Panc1 (cell line): Measurements from ENCODE around the gene MYO7A. TPM values are rescaled to one million over a fixed set of nuclear protein-coding genes. Genes with fewer than 3 reads are reported as not detected.
"Not testable (repeated sequence)": the region's sequence is repeated elsewhere in the genome, so short reads cannot be mapped to it uniquely, and the experiment has no call there.

Source experiments
- ATAC-seq: fragments of 200-7000 bp; cut with Tn5 transposase; 2 replicates; pipeline ENCODE4 v1.9.1; 2020; ENCODE audit warnings: mild to moderate bottlenecking, moderate library complexity
- BruUV-seq: library from RNA; stranded (reverse); fragments of 400-500 nt; replicated peaks from 2 replicates; lab custom pipeline; 2021; lab: Mats Ljungman, UMichigan
- CTCF ChIA-PET: fragments of 300-600 bp; sonication (Branson Sonifier 250); formaldehyde crosslinking; loops from one replicate; lab custom pipeline; 2022; ENCODE audit warnings: antibody characterized with exemption; lab: Charles Lee
- POLR2A ChIA-PET: fragments of 300-600 bp; sonication (Branson Sonifier 250); formaldehyde crosslinking; loops from one replicate; lab custom pipeline; 2022; ENCODE audit warnings: antibody characterized with exemption; lab: Charles Lee
- DNase-seq: peaks from one replicate; pipeline ENCODE4 v3.0.0-alpha.2; 2010; ENCODE audit warnings: low read depth, low spot score
- H3K27ac ChIP-seq: 2 replicates; pipeline ENCODE4 v1.5.1; 2011; ENCODE audit warnings: mild to moderate bottlenecking, low read length, inconsistent platforms
- H3K27me3 ChIP-seq: fragments of 200-500 bp; sonication (Bioruptor generic); 2 replicates; pipeline ENCODE4 v1.6.0; 2014; ENCODE audit warnings: low read length, inconsistent platforms; ENCODE audit not compliant: control insufficient read depth, insufficient read depth
- H3K36me3 ChIP-seq: fragments of 200-500 bp; sonication (Bioruptor generic); 2 replicates; pipeline ENCODE4 v1.5.1; 2014; ENCODE audit warnings: inconsistent platforms, mild to moderate bottlenecking, low read length, moderate library complexity; ENCODE audit not compliant: control insufficient read depth, insufficient read depth
- H3K4me1 ChIP-seq: 2 replicates; pipeline ENCODE4 v1.5.1; 2011; ENCODE audit warnings: inconsistent platforms, mild to moderate bottlenecking, low read length, moderate library complexity; ENCODE audit not compliant: control insufficient read depth, insufficient read depth
- H3K4me3 ChIP-seq, 2 experiments: 2 replicates each; pipeline ENCODE4 v1.5.1; 2011 to 2012; ENCODE audit warnings: low read depth in 2 of 2, low read length in 2 of 2, mild to moderate bottlenecking in 2 of 2, inconsistent platforms in 1 of 2, moderate library complexity in 1 of 2
- H3K9me3 ChIP-seq: fragments of 200-500 bp; sonication (Bioruptor generic); 2 replicates; pipeline ENCODE4 v1.5.1; 2014; ENCODE audit warnings: low read depth, mild to moderate bottlenecking, inconsistent platforms, low read length, moderate library complexity; ENCODE audit not compliant: control insufficient read depth, insufficient read depth
- CTCF ChIP-seq: fragments of 450-650 bp; IDR thresholded peaks from 2 replicates; pipeline ENCODE4 v1.5.1; 2017; ENCODE audit warnings: mild to moderate bottlenecking
- POLR2AphosphoS5 ChIP-seq: IDR thresholded peaks from 2 replicates; pipeline ENCODE4 v1.6.1; 2012; ENCODE audit warnings: mild to moderate bottlenecking, low read depth, low read length, moderate library complexity
- SIN3A ChIP-seq: IDR thresholded peaks from 2 replicates; pipeline ENCODE4 v1.6.1; 2012; ENCODE audit warnings: low read depth, mild to moderate bottlenecking, low read length, moderate library complexity, borderline replicate concordance; ENCODE audit not compliant: insufficient read depth
- TCF7L2 ChIP-seq: IDR thresholded peaks from 2 replicates; pipeline ENCODE4 v1.6.1; 2011; ENCODE audit warnings: mild to moderate bottlenecking, low read depth, low read length, inconsistent platforms
- in situ Hi-C: cut with HindIII; loops from 2 replicates; pipeline ENCODE4 v1.10.0; 2016; ENCODE audit warnings: low sequenced_read_pairs, low pct_unique_long_range_greater_than_20kb
- intact Hi-C: fragments of 100-400 bp; cut with micrococcal nuclease; formaldehyde crosslinking; loops from one replicate; pipeline ENCODE4 v1.10.0; 2022; ENCODE audit not compliant: unreplicated experiment
- total RNA-seq: library from RNA; stranded (reverse); gene quantifications from one replicate; pipeline ENCODE4 v1.2.1, GENCODE V29; 2021; ENCODE audit not compliant: unreplicated experiment
- TF ChIP-seq, protein P1 (sequence below), 2 experiments: IDR thresholded peaks; 2 replicates each; pipeline ENCODE4 v1.6.1; 2011 to 2012; ENCODE audit warnings: low read depth in 2 of 2, control low read depth in 1 of 2, low read length in 1 of 2, mild to moderate bottlenecking in 1 of 2, moderate library complexity in 1 of 2; ENCODE audit not compliant: insufficient read depth in 1 of 2

Gene MYO7A
- total RNA-seq, 1 experiment from 2014 or later: 1.3 TPM

- Histone ChIP-seq H3K4me3 (no peak overlapping the region), H3K36me3 (no peaks in the 10 kb centered on the region), H3K27ac (no peak overlapping the region), H3K4me1 (no peaks in the 10 kb centered on the region), H3K27me3 (no peaks in the 10 kb centered on the region), H3K9me3 (no peaks in the 10 kb centered on the region)
- ChIA-PET POLR2A (interaction anchor here (0.6 kb wide), 1 partner anchor 125 kb away, joined by 3 read pairs; no protein-coding TSS in a partner anchor), CTCF (interaction anchor here (0.8 kb wide), 1 partner anchor 185 kb away, joined by 4 read pairs; no protein-coding TSS in a partner anchor)
- TF ChIP-seq POLR2AphosphoS5: no peak
- TF ChIP-seq, protein P1, sequence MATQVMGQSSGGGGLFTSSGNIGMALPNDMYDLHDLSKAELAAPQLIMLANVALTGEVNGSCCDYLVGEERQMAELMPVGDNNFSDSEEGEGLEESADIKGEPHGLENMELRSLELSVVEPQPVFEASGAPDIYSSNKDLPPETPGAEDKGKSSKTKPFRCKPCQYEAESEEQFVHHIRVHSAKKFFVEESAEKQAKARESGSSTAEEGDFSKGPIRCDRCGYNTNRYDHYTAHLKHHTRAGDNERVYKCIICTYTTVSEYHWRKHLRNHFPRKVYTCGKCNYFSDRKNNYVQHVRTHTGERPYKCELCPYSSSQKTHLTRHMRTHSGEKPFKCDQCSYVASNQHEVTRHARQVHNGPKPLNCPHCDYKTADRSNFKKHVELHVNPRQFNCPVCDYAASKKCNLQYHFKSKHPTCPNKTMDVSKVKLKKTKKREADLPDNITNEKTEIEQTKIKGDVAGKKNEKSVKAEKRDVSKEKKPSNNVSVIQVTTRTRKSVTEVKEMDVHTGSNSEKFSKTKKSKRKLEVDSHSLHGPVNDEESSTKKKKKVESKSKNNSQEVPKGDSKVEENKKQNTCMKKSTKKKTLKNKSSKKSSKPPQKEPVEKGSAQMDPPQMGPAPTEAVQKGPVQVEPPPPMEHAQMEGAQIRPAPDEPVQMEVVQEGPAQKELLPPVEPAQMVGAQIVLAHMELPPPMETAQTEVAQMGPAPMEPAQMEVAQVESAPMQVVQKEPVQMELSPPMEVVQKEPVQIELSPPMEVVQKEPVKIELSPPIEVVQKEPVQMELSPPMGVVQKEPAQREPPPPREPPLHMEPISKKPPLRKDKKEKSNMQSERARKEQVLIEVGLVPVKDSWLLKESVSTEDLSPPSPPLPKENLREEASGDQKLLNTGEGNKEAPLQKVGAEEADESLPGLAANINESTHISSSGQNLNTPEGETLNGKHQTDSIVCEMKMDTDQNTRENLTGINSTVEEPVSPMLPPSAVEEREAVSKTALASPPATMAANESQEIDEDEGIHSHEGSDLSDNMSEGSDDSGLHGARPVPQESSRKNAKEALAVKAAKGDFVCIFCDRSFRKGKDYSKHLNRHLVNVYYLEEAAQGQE (IDR thresholded peaks at IDR 0.05; ENCODE audit: insufficient read depth in 1 of 2, low read depth in 2 of 2, low read length in 1 of 2): no peak
- TF ChIP-seq CTCF: no peak
- TF ChIP-seq SIN3A: no peak
- TF ChIP-seq TCF7L2: no peak
- no peak for ATAC-seq
- no TSS peak for BruUV-seq
- in situ Hi-C loops (no loop called here), intact Hi-C loops (no loop called here)
- no peak for DNase-seq
These were observed 31.4 kb upstream of the MYO7A start for GRCh38 chr11:77096591-77097019.

DNA sequence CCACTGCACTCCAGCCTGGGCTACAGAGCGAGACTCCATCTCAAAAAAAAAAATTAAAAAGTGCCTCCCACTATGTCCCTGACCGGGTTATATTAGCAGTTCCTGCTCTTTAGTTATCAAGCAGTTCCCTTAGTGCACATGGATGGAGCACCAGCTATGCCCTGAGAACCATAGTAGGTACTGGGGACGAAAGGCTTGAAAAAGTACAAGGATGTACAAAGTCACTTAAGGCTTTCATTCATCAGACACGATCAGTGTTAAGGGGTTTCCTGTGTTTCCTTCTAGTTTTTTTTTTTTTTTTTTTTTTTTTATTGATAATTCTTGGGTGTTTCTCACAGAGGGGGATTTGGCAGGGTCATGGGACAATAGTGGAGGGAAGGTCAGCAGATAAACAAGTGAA, 30.9 kb upstream of the MYO7A start:
- H3K27ac ChIP-seq, BruUV-seq, ATAC-seq, intact Hi-C loops, H3K27me3 ChIP-seq, H3K36me3 ChIP-seq, in situ Hi-C loops, DNase-seq, CTCF ChIA-PET, H3K4me1 ChIP-seq, H3K9me3 ChIP-seq, H3K4me3 ChIP-seq: not testable (repeated sequence)
- POLR2A ChIA-PET: interaction anchor here (0.7 kb wide), 1 partner anchor 47 kb away, joined by 3 read pairs; no protein-coding TSS in a partner anchor
